ENCODE results near the gene CFAP97D2. TPM values are rescaled to one million over a fixed set of nuclear protein-coding genes. Genes with fewer than 3 reads are reported as not detected.
"Not testable (repeated sequence)": the region's sequence is repeated elsewhere in the genome, so short reads cannot be mapped to it uniquely, and the experiment has no call there.

Gene CFAP97D2
- polyA plus RNA-seq, 3 donors, result 5.1 TPM; not detected in 2

DNA sequence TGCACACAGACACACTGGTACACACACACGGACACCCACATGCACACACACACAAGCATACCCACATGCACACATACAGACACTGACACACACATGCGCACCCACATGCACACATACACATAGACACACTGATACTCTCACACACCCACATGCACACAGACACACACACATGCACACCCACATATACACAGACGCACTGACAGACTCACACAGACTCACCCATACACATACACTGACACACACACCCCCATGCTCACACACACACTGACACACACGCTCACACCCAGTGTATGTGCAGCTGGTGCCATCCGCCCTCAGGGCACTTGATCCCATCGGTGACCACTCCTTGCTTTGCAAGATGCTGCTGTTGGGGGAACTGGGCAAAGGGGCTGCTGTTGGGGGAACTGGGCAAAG lies 36.9 kb upstream of the CFAP97D2 start:
- WGBS, 3 donors, result 88 to 89% (median 88%) methylated on average over 6 of the region's 6 CpGs
- no peak overlapping the region for H3K27ac ChIP-seq (ENCODE audit: low read depth, low read length)

DNA sequence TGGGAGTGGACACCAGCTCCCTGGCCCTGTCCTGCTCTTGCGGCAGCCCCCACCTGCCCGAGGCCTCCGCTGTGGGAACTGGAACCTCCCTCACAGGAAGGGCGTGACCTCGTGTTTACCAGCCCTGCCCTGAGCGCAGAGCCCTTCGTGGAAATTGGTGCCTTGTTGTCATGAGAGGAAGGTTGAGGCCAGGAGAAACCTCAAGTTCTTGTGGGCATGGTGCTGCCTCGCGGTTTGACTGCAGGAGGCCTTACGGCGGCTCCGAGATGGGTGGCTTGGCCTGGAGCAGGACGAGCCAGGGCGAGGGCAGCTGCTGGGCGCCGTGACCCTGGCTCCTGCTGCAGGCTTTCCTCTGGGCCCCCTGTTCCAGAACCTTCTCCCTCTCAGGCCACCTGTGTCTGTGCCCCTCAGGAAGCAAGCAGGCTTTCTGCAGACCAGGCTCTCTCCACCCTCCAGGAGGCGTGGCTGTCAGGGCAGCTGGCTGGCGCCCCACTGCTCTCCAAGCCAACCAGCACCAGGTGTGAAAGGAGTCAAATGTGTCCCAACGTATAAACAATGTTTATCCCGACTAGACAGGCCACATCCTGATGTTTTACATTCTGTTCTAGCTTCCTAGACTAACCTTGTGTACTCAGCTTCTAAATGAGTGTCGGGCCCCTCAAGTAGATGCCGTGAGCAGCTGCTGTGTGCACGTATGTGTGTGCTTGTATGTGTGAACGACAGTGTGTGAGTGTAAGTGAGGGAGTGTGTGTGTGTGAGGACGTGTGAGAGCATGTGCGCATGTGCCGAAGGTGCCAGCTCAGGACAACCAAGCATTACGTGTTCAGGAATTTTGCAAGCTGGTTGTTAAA lies 36.2 kb upstream of the CFAP97D2 start:
- no peak overlapping the region for H3K27ac ChIP-seq (ENCODE audit: low read depth, low read length)
- WGBS, 3 donors, result 53 to 56% (median 56%) methylated on average over 27 to 28 of the region's 28 CpGs

DNA sequence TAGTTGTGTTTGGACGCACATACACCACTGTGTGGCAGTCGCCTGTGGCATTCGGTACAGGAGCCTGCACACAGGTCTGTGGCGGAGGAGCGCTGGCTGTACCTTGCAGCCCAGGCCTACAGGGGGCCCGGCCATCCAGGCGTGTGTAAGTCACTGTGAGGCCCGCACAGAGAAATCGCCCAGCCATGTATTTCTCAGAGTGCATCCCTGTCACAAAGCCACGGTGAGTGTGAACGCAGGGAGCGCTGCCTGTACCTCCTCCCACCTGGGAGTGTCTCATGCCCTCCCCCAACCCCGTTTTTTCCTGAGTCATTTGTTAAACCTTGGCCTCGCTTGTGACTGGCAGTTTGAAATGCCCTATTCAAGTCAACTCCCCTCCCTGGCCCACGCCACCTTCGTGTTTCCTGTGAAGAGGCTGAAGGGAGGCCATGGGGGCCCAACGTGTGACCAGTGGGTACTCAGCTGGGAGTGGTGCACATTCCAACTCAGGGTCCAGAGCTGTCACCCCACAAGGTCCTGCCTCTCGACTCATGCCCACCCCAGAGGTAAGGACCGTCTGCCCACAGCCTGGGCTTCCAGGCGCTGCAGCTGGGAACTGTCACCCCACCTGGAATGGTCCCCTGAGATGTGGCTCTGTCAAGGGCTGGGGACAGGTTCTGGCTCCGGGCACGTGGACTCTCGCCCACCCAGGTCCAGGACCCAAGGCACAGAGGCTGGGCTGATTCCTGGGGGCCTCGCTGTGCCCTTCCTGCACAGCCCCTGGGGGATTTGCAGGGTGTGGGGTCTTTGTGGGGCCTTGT lies 35.1 kb upstream of the CFAP97D2 start:
- no peak overlapping the region for H3K27ac ChIP-seq (ENCODE audit: low read depth, low read length)

DNA sequence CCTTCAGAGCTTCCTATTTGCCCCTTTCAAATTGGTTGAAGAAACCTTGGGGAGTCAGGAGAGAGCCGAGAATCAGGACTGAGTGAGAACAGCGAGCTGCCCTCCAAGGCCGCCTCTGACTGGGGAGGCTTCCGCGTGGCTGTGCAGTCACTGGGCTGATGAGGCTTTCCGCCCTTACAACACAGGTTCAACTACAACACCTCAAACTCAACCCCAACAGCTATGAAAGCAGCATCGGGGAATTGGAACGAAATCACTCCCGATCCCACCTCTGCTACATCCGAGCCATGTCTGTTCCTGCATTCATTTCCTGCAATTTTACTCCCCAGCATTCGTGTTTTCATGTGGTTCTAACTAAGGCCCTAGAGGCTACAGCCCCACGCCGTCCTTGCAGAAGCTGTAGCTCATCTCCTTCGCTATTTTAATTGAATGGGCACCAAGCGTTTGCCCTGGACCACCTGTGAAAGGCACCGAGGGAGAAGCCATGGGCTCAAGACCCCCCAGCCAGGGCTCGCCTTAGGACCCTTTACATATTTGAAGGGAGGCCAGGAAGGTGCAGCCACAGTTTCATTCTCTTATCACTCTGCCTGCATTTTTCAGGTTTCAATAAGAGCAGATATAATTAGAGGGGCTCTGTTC lies 34.3 kb upstream of the CFAP97D2 start:
- WGBS, 3 donors, result 89 to 93% (median 90%) methylated on average over 17 of the region's 17 CpGs
- no peak overlapping the region for H3K27ac ChIP-seq (ENCODE audit: low read depth, low read length)

More for the DNA sequence above, 35.1 kb upstream of the CFAP97D2 start:
- 61 to 77% (median 77%) methylated on average over 24 of the region's 24 CpGs for WGBS, 3 donors

DNA sequence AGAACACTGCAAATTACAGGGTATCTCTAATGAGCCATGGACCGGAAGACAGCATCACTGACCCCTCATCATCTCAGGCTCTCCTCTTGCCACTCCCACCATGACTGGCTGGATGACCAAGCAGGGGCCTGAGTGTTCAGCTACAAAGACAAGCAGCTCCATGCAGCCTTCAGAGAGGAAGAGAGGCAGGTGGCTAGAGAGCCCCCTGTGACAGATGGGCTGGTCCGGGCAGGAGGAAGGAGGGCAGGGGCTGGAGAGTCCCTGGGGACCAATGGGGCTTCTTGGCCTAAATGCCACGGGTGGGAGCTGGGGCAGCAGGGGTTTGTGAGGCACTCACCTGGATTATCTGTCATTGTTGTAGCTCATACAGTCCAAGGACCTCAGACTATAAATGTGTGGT lies 33.8 kb upstream of the CFAP97D2 start:
- H3K27ac ChIP-seq (ENCODE audit: low read depth, low read length), result no peak overlapping the region
- WGBS, 3 donors, result 62 to 77% (median 66%) methylated on average over 3 of the region's 3 CpGs

DNA sequence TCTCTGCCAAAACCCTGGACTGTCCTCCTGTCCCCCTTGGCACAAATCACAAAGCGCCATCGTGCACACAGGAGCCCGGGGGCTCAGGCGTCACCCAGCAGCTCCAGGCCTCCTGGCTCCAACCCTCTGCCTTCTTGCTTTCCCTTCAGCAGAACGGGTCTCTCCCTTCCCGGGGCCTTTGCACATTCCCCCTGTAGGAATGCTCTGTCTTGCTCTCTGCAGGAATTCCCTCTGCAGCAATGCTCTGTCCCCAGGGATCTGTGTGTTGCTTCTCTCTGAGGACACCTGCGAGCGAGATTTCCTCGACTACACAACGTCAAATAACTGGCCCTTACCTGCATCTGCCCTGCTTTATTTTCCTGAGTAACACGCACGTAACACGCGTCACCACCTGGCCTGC lies 33.3 kb upstream of the CFAP97D2 start:
- no peak overlapping the region for H3K27ac ChIP-seq (ENCODE audit: low read depth, low read length)
- WGBS, 3 donors, result 94 to 97% (median 96%) methylated on average over 14 of the region's 14 CpGs

DNA sequence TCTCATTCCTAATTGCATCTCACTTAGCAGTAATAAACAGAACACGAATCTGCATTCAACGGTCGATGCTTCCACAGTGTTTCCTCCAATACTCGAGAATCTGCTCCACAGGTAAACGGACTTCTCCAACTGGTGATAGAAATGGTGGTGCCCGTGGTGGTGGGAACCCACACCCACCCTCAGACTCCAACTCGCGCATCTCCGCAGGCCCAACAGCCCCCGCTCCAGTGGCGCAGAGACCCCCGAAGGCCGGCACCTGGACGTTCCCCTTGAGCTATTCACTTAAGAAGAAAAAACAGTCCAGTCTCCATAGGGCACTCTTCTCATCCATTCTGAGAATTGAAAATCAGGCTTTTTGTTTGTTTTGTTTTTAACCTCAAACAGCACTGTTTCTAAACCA lies 32.9 kb upstream of the CFAP97D2 start:
- H3K27ac ChIP-seq (ENCODE audit: low read depth, low read length), result no peak overlapping the region
- 93 to 96% (median 95%) methylated on average over 14 of the region's 14 CpGs for WGBS, 3 donors

DNA sequence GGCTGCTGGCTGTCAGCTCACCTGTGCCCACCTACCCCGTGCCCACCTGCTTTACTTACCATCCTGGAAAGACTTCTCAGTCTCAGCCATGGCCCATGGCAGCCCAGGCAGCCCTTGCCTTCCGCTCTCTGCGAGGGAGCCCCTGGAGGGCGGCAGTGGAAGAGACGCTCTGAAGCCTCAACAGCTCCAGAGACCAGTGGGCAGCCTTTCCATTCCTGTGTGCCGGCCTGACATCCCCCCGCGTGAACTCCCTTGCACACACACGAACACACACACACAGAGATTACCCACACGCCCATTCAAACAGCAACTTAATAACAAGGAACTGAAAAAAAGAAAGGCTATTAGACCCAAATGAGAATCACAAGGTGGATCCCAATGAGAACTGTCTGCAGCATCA lies 32.4 kb upstream of the CFAP97D2 start:
- H3K27ac ChIP-seq (ENCODE audit: low read depth, low read length), result no peak overlapping the region
- 74 to 78% (median 78%) methylated on average over 10 of the region's 10 CpGs for WGBS, 3 donors

DNA sequence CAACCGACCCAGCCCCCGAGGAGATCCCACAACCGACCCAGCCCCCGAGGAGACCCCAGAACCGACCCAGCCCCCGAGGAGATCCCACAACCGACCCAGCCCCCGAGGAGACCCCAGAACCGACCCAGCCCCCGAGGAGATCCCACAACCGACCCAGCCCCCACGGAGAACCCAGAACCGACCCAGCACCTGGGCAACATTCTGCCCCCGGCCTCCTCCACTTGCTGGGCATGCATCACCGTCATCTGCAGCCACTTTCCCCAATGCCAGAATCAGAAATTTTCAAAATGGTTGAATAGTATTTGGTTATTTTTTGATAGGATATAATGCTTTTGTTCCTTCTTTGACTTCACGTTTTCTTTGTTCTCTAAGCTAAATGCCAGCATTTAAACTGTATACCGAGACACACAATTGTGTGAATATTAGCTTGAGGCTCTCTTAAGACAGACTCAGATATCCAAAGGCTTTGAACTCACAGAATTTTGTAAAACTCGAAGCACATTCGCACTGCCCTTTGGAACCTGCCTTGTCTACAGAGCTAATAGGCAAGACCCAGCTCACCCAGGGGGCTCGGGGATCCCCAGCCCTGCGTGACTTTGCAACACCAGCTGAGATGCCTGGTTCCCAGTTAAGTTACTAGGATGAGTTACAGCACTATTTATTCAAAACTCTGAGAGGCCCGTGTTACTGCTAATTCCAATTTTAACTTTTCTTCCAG lies 31.1 kb upstream of the CFAP97D2 start:
- 81 to 89% (median 82%) methylated on average over 18 to 22 of the region's 22 CpGs for WGBS, 3 donors
- H3K27ac ChIP-seq (ENCODE audit: low read depth, low read length), result no peak overlapping the region

DNA sequence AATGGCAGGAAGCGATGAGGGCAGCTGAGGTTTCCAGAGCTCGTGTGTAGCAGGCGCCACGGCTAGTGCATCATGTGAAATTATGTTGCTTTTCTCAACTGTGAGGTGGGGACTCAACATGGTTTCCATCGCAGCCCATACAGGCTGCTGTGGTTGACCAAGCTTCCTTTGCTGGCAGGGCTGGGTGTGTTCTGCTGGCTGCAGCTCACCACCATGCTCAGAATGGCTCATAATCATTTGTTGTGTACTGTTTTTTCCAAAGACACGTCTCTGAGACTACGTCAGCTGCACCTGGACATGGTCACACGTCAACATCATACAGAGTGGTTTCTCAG lies 30.6 kb upstream of the CFAP97D2 start:
- 37 to 45% (median 40%) methylated on average over 8 of the region's 8 CpGs for WGBS, 3 donors
- H3K27ac ChIP-seq (ENCODE audit: low read depth, low read length), result no peak overlapping the region

DNA sequence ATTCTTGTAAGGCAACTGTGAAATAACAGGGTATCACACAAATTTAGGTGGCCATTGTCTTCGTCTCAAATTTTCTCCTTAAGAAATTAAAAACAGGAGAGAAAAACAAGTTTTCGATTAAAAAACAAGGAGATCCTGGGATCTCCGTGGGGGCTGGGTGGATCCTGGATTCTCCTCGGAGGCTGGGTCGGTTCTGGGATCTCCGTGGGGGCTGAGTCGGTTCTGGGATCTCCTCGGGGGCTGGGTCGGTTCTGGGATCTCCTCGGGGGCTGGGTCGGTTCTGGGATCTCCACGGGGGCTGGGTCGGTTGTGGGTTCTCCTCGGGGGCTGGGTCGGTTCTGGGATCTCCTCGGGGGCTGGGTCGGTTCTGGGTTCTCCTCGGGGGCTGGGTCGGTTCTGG lies 30.2 kb upstream of the CFAP97D2 start:
- not testable (repeated sequence) for H3K27ac ChIP-seq (ENCODE audit: low read depth, low read length)
- 92 to 94% (median 94%) methylated on average over 19 of the region's 19 CpGs for WGBS, 3 donors

DNA sequence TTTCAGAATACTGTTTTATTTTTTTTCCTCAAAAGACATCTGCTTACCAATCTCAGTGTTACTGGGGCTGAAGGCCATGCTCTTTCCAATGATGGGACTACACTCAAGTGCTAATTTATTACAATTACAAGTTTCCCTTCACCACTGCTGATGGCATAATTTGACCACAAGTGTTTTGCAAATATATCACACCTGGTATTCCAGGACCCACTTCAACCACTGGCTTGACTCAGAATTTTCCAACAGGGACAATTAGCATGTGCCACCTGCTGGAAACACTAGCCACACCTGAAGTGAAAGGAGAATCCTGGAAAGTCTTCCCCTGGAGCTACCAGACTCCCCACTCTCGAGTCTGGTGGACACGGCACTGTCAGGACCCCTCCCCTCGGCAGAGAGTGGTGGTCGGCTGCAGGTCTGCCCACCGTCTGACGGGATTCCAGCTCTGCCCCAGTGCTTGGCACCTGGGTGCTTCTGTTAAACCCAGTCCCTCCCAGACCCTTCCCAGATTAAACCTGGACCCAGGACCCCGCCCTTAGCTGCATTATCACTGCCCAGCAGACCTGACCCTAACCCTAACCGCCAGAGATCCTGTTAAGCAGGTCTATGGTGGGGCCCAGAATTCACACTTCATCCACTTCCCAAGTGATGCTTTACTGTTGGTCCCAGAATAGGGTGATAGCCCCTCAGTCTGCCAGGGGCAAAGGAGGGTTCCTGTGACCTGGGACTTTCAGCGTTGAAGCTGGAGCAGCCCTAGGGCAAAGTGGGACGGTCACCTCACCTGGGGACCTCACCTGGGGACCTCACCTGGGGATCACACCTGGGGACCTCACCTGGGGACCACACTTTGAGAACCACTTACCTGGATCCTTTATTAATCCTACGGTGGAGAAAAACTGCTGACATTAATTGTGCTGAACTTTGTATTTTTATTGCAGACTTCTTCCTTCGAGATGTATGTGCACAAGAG lies 29.0 kb upstream of the CFAP97D2 start:
- 89 to 92% (median 91%) methylated on average over 12 of the region's 12 CpGs for WGBS, 3 donors
- H3K27ac ChIP-seq (ENCODE audit: low read depth, low read length), result no peak overlapping the region

DNA sequence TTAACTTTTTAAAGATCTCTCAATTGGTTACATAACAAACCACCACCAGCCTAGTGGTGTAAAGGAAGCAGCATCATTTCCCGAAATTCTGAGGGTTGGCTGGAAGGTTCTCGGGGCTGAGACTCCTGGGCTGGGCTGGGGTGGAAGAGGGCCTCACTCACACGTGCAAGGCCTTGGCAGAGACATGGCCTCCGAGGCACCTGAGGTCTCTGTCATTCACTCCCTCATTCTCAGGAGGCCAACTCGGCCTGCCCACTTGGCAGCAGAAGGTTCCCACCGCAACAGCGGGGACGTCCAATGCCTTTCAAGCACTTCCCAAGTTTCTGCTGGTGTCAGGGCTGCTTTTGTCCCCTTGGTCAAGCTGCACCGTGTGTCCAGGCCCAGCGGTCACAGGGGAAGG lies 28.0 kb upstream of the CFAP97D2 start:
- WGBS, 3 donors, result 56 to 77% (median 59%) methylated on average over 10 of the region's 10 CpGs
- no peak overlapping the region for H3K27ac ChIP-seq (ENCODE audit: low read depth, low read length)

DNA sequence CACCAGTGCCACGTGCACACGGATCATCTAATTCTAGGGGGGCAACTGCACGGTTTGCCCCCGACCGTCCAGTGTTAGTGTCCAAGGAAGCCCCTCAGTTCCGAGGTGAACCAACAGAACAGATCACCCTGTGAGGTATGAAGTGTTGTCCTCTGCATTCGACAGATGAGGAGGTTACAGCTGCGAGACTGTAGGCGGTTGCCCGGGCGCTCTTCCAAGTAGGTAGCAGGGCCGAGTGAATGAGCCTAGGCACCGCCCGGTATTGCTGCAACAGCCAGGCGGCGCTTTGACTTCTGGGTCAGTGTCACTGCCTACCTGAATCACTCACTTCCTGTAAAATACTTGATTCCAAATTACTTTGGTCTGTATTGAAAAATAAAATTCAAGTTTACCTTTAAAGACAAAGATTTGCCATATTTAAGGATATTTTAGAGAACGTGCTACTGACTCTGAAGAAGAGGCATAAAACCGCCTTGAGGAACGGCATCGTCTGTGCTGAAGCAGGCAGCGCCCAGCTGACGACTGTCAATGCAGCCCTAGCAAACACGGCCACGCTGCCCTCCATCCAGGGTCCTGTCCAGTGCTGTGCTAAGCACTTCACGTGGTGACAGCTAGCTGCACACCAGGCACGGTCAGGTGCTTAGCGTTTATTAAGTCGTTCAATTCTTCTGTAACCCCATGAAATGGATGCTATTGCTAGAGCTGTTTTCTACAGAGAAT lies 27.3 kb upstream of the CFAP97D2 start:
- 73 to 86% (median 75%) methylated on average over 28 of the region's 28 CpGs for WGBS, 3 donors
- no peak overlapping the region for H3K27ac ChIP-seq (ENCODE audit: low read depth, low read length)

DNA sequence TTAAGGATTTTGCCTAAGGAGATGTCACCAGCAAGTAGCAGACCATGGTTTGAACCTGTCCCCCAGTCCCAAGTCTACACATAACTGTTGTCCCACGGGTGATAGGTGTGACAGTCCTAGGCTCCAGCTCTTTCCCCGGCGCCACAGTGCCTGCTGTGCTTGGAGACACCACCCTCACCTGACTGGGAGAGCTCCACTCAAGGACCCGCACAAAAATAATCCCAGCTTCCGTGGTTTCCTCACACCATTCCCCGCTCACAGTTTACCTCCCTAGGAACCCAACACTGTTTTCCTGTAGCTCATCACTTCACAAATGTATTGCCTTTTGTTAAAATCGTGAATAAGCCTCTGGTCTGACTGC lies 26.8 kb upstream of the CFAP97D2 start:
- H3K27ac ChIP-seq (ENCODE audit: low read depth, low read length), result no peak overlapping the region
- WGBS, 3 donors, result 91 to 96% (median 95%) methylated on average over 7 of the region's 7 CpGs

DNA sequence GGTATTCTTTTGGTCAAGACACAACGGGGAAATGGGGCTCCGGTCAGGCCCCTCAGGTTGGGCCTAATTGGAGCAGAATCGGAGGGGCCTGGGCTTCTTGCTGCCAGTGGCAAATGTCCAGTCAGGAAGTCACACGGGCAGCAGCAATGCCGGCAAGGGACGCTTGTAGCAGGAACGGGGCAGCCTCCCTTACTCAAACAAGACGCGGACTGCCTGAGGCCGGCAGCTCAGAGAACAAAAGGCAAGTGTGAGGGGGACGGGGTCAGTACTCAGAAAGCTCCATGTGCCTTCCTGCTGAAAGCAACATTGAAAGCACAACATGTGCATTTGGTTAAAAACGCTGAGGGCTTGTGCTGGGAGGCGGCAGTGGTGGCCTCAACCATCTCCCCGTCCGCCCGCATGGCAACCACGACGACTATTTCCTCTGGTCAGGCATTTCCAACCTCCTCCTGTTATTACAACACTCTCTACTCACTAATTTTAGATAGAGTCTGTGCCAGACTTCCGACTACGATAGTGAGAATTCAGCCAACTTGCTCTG lies 26.2 kb upstream of the CFAP97D2 start:
- H3K27ac ChIP-seq (ENCODE audit: low read depth, low read length), result no peak overlapping the region
- 52 to 73% (median 55%) methylated on average over 20 of the region's 20 CpGs for WGBS, 3 donors

Data from adipose tissue (tissue), 3 donors.